Fibroblast of the aortic adventitia (primary cell): ENCODE data around the gene PLPPR5. TPM values are rescaled to one million over a fixed set of nuclear protein-coding genes. Genes with fewer than 3 reads are reported as not detected.

Experiments
- DNase-seq: peaks from one replicate; pipeline ENCODE4 v3.0.0-alpha.2; 2010; ENCODE audit warnings: low read depth
- H3K4me3 ChIP-seq: 2 replicates; pipeline ENCODE4 v1.5.1; 2011; ENCODE audit warnings: low read depth, mild to moderate bottlenecking, control low read depth, low read length, moderate library complexity
- CTCF ChIP-seq: IDR thresholded peaks from 2 replicates; pipeline ENCODE4 v1.5.1; 2011; ENCODE audit warnings: mild to moderate bottlenecking, low read length, control low read depth, inconsistent platforms; ENCODE audit not compliant: insufficient read depth
- small RNA-seq: library from RNA; depleted of rRNA; stranded (forward); fragments of <200 nt; gene quantifications from one replicate; pipeline ENCODE3, GENCODE V24; 2012
- total RNA-seq: library from RNA; depleted of rRNA; stranded (reverse); fragments of >200 nt; gene quantifications from 2 replicates; pipeline ENCODE4 v1.2.3, GENCODE V29; 2012; ENCODE audit warnings: low replicate concordance

Gene PLPPR5
- total RNA-seq, 1 donor = 0.09 TPM

- no peak for DNase-seq
- no peak for TF ChIP-seq CTCF
- no peak overlapping the region for H3K4me3 ChIP-seq
These were observed 133.4 kb downstream of the PLPPR5 start for GRCh38 chr1:98870959-98871903.

GRCh38 chr1:98865796-98866195, 138.9 kb downstream of the PLPPR5 start:
- TF ChIP-seq CTCF = no peak
- no peak overlapping the region for H3K4me3 ChIP-seq
- DNase-seq = no peak

GRCh38 chr1:98860329-98860728, 144.3 kb downstream of the PLPPR5 start:
- TF ChIP-seq CTCF = no peak
- no peak overlapping the region for H3K4me3 ChIP-seq
- no peak for DNase-seq

- no peak for TF ChIP-seq CTCF
- no peak overlapping the region for H3K4me3 ChIP-seq
- no peak for DNase-seq
These were observed 150.5 kb downstream of the PLPPR5 start for GRCh38 chr1:98854137-98854536.

- no peak for TF ChIP-seq CTCF
- no peak overlapping the region for H3K4me3 ChIP-seq
- DNase-seq = no peak
These were observed 154.6 kb downstream of the PLPPR5 start for GRCh38 chr1:98849969-98850636.

- no peak for DNase-seq
- no peak for TF ChIP-seq CTCF
- no peak overlapping the region for H3K4me3 ChIP-seq
These were observed 162.4 kb downstream of the PLPPR5 start for GRCh38 chr1:98842241-98842640.

Small RNAs within 50 kb of the gene (small RNA-seq; reads per million reads assigned to genes)
- not detected for gene AL445433.1
